Neural cell (in vitro differentiated cells): ENCODE data around the gene ITGB5. TPM values are rescaled to one million over a fixed set of nuclear protein-coding genes. Genes with fewer than 3 reads are reported as not detected.

Experiments
- H2AFZ ChIP-seq: fragments of 200-600, 300-800 bp; sonication (generic), shearing (Covaris generic); 2 replicates; pipeline ENCODE4 v1.6.0; 2014; ENCODE audit warnings: low read depth, mild to moderate bottlenecking, antibody characterized with exemption, low read length, moderate library complexity
- H3F3A ChIP-seq: fragments of 200-600 bp; shearing (Covaris generic); 2 replicates; pipeline ENCODE4 v1.6.1; 2016; ENCODE audit warnings: mild to moderate bottlenecking, moderate library complexity, mixed read lengths, antibody characterized with exemption, low read length; ENCODE audit not compliant: insufficient read depth, poor library complexity, severe bottlenecking
- H3K27ac ChIP-seq: fragments of 200-600, 300-800 bp; sonication (generic), shearing (Covaris generic); 2 replicates; pipeline ENCODE4 v1.5.1; 2014; ENCODE audit warnings: mild to moderate bottlenecking, low read length, moderate library complexity
- H3K27me3 ChIP-seq: fragments of 300-800, 200-600 bp; sonication (generic), shearing (Covaris generic); 2 replicates; pipeline ENCODE4 v1.6.0; 2014; ENCODE audit warnings: mild to moderate bottlenecking, low read depth, low read length, moderate library complexity; ENCODE audit not compliant: insufficient read depth
- H3K36me3 ChIP-seq: fragments of 300-800, 200-600 bp; sonication (generic), shearing (Covaris generic); 2 replicates; pipeline ENCODE4 v1.5.1; 2014; ENCODE audit warnings: mild to moderate bottlenecking, antibody characterized with exemption, low read length, moderate library complexity; ENCODE audit not compliant: insufficient read depth
- H3K4me2 ChIP-seq: fragments of 300-800, 200-600 bp; sonication (generic), shearing (Covaris generic); 2 replicates; pipeline ENCODE4 v1.6.0; 2014; ENCODE audit warnings: mild to moderate bottlenecking, low read length
- H3K4me3 ChIP-seq: fragments of 300-800, 200-600 bp; sonication (generic), shearing (Covaris generic); 2 replicates; pipeline ENCODE4 v1.5.1; 2014; ENCODE audit warnings: mild to moderate bottlenecking, low read length, moderate library complexity
- H3K79me2 ChIP-seq: fragments of 200-600 bp; shearing (Covaris generic); replicated peaks from 2 replicates; pipeline ENCODE4 v1.6.0; 2014; ENCODE audit warnings: mild to moderate bottlenecking, low read length, moderate library complexity; ENCODE audit not compliant: insufficient read depth
- H3K9ac ChIP-seq: fragments of 300-800, 200-600 bp; sonication (generic), shearing (Covaris generic); 2 replicates; pipeline ENCODE4 v1.6.1; 2016; ENCODE audit warnings: mild to moderate bottlenecking, low read length, mixed read lengths
- H3K9me2 ChIP-seq: fragments of 200-600 bp; shearing (Covaris generic); 2 replicates; pipeline ENCODE4 v1.6.1; 2016; ENCODE audit warnings: mild to moderate bottlenecking, low read length, mixed read lengths; ENCODE audit not compliant: insufficient read depth
- H3K9me3 ChIP-seq: fragments of 200-600, 300-800 bp; sonication (generic), shearing (Covaris generic); 2 replicates; pipeline ENCODE4 v1.6.1; 2016; ENCODE audit warnings: mild to moderate bottlenecking, mixed run types, low read length, moderate library complexity, mixed read lengths
- H4K20me1 ChIP-seq: fragments of 200-600 bp; shearing (Covaris generic); 2 replicates; pipeline ENCODE4 v1.6.1; 2016; ENCODE audit warnings: mild to moderate bottlenecking, mixed run types; ENCODE audit not compliant: insufficient read depth
- EP300 ChIP-seq: fragments of 450-650 bp; conservative IDR thresholded peaks from 2 replicates; pipeline ENCODE4 v1.6.1; 2014; ENCODE audit warnings: antibody characterized with exemption, mild to moderate bottlenecking, moderate library complexity; ENCODE audit not compliant: poor library complexity, severe bottlenecking
- EZH2 ChIP-seq: fragments of 200-600, 300-800 bp; shearing (Covaris generic), sonication (generic); IDR thresholded peaks from 2 replicates; pipeline ENCODE4 v1.6.1; 2014; ENCODE audit warnings: antibody characterized with exemption, low read length, borderline replicate concordance, mild to moderate bottlenecking; ENCODE audit not compliant: insufficient read depth, poor library complexity, severe bottlenecking
- MXI1 ChIP-seq: fragments of 450-650 bp; conservative IDR thresholded peaks from 2 replicates; pipeline ENCODE4 v1.6.1; 2014; ENCODE audit warnings: antibody characterized with exemption, mild to moderate bottlenecking; ENCODE audit not compliant: poor library complexity, severe bottlenecking
- POLR2AphosphoS5 ChIP-seq: IDR thresholded peaks from 2 replicates; pipeline ENCODE4 v1.6.1; 2012
- RAD21 ChIP-seq: fragments of 450-650 bp; conservative IDR thresholded peaks from 2 replicates; pipeline ENCODE4 v1.6.1; 2014; ENCODE audit warnings: antibody characterized with exemption, mild to moderate bottlenecking, moderate library complexity
- REST ChIP-seq: IDR thresholded peaks from 2 replicates; pipeline ENCODE4 v1.6.1; 2012; ENCODE audit warnings: borderline replicate concordance
- SMC3 ChIP-seq: fragments of 450-650 bp; conservative IDR thresholded peaks from 2 replicates; pipeline ENCODE4 v1.6.1; 2014; ENCODE audit warnings: antibody characterized with exemption, mild to moderate bottlenecking, moderate library complexity; ENCODE audit not compliant: poor library complexity
- TAF1 ChIP-seq: IDR thresholded peaks from 2 replicates; pipeline ENCODE4 v1.6.1; 2012; ENCODE audit warnings: low read depth
- polyA plus RNA-seq: library from polyadenylated mRNA; depleted of rRNA; stranded (reverse); fragments of >200 nt; gene quantifications from 2 replicates; pipeline ENCODE4 v1.2.3, GENCODE V29; 2014
- TF ChIP-seq, protein P1 (sequence below): fragments of 450-650 bp; IDR thresholded peaks from 2 replicates; pipeline ENCODE4 v1.5.1; 2014; ENCODE audit warnings: antibody characterized with exemption, mild to moderate bottlenecking, moderate library complexity; ENCODE audit not compliant: poor library complexity, severe bottlenecking

The ITGB5 gene
- polyA plus RNA-seq, 1 donor from 2014 or later, result 1.2 TPM

- Histone ChIP-seq H3K9me3 (no peaks in the 10 kb centered on the region), H3K36me3 (no peaks in the 10 kb centered on the region), H4K20me1 (no peaks in the 10 kb centered on the region), H3K27ac (no peak overlapping the region), H3K27me3 (no peaks in the 10 kb centered on the region), H3F3A (no peaks in the 10 kb centered on the region), H3K9me2 (no peaks in the 10 kb centered on the region), H3K4me3 (no peak overlapping the region), H3K9ac (no peak overlapping the region), H2AFZ (no peak overlapping the region), H3K4me2 (no peak overlapping the region), H3K79me2 (no peaks in the 10 kb centered on the region)
- TF ChIP-seq POLR2AphosphoS5, result no peak
- no peak for TF ChIP-seq TAF1
- no peak for TF ChIP-seq SMC3
- TF ChIP-seq EZH2, result no peak
- TF ChIP-seq RAD21, result no peak
These were observed 41.0 kb downstream of the ITGB5 start for GRCh38 chr3:124846189-124846588.

- no peaks in the 10 kb centered on the region for H3K27me3 ChIP-seq
- H3K4me3 ChIP-seq, result no peak overlapping the region
- no peak for TF ChIP-seq EP300
- no peaks in the 10 kb centered on the region for H3K79me2 ChIP-seq
- no peaks in the 10 kb centered on the region for H4K20me1 ChIP-seq
- no peaks in the 10 kb centered on the region for H3K9me2 ChIP-seq
- H3K36me3 ChIP-seq, result no peaks in the 10 kb centered on the region
- no peak overlapping the region for H3K9ac ChIP-seq
- no peak overlapping the region for H2AFZ ChIP-seq
- no peaks in the 10 kb centered on the region for H3K9me3 ChIP-seq
- no peak overlapping the region for H3K27ac ChIP-seq
- no peaks in the 10 kb centered on the region for H3F3A ChIP-seq
- H3K4me2 ChIP-seq, result no peak overlapping the region
These were observed 41.8 kb downstream of the ITGB5 start for GRCh38 chr3:124845406-124845805.

GRCh38 chr3:124843506-124844177, 43.5 kb downstream of the ITGB5 start:
- Histone ChIP-seq H3K27ac (no peak overlapping the region), H3F3A (no peaks in the 10 kb centered on the region), H3K9ac (no peak overlapping the region), H3K4me2 (no peak overlapping the region), H3K36me3 (no peaks in the 10 kb centered on the region), H4K20me1 (no peaks in the 10 kb centered on the region), H3K79me2 (no peaks in the 10 kb centered on the region), H2AFZ (no peak overlapping the region), H3K9me3 (no peaks in the 10 kb centered on the region), H3K9me2 (no peaks in the 10 kb centered on the region), H3K27me3 (no peaks in the 10 kb centered on the region), H3K4me3 (no peak overlapping the region)
- no peak for TF ChIP-seq MXI1
- TF ChIP-seq TAF1, result no peak
- TF ChIP-seq, protein P1, sequence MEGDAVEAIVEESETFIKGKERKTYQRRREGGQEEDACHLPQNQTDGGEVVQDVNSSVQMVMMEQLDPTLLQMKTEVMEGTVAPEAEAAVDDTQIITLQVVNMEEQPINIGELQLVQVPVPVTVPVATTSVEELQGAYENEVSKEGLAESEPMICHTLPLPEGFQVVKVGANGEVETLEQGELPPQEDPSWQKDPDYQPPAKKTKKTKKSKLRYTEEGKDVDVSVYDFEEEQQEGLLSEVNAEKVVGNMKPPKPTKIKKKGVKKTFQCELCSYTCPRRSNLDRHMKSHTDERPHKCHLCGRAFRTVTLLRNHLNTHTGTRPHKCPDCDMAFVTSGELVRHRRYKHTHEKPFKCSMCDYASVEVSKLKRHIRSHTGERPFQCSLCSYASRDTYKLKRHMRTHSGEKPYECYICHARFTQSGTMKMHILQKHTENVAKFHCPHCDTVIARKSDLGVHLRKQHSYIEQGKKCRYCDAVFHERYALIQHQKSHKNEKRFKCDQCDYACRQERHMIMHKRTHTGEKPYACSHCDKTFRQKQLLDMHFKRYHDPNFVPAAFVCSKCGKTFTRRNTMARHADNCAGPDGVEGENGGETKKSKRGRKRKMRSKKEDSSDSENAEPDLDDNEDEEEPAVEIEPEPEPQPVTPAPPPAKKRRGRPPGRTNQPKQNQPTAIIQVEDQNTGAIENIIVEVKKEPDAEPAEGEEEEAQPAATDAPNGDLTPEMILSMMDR, result no peak
- TF ChIP-seq EP300, result no peak
- no peak for TF ChIP-seq SMC3
- TF ChIP-seq POLR2AphosphoS5, result no peak
- TF ChIP-seq EZH2, result no peak
- TF ChIP-seq REST, result no peak
- no peak for TF ChIP-seq RAD21
